ENCODE measurements around the gene RNF8. TPM values are rescaled to one million over a fixed set of nuclear protein-coding genes. Genes with fewer than 3 reads are reported as not detected.

RNF8 gene
- total RNA-seq, 1 experiment from 2014 or later = 31.3 TPM

DNA sequence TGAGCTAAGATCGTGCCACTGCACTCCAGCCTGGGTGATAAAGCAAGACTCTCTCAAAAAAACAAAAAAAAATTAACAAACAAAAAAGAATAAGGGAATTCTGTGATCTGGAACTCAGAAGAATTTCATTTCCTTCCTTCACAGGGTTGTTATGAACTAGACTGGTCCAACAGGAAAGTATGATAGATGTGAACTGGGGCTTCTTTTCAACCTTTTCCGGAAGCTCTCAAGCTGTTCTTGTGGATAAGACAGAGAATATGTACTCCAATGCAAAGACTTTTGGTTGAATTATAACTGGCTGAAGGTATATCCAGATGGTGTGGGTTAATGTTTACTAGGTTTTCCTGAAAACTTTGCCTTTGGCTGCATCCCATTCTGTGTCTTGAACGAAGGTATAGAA is 5.3 kb downstream of the RNF8 start:
- DNase-seq (ENCODE audit: low spot score) = no peak

DNA sequence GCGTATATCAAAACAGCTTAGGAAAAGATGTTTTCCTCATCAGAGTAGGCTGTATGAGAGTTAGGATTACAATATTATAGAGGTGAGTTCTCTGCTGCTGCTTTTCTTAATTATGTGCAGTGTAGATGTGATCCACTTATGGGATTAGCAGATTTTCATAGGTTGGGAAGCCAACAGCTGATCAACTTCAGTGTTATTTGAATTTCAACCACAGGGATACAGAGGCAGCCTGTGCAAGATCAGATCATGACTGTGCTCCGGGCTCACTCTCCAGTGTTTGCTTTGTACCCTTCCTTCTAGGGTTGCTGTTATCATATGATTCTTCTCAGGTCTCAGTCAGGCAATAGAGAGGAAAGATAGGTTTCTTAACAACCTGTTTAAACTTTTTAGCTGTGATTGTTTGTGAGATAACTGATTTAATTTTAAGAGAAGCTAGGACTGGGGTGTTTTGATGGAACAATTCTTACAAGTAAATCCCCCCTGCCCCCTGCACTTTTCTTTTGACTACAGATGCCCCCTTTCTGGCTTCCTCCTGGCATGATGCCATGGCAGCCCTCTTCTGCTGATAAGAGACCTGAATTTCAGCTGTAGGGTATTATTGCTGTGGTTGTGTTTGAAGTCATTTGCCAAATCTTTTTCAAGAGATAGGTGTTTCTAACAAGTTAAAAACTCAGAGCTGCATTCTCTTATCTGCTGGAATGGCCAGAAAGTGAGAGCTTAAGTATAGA is 8.5 kb downstream of the RNF8 start:
- DNase-seq (ENCODE audit: low spot score) = no peak

DNA sequence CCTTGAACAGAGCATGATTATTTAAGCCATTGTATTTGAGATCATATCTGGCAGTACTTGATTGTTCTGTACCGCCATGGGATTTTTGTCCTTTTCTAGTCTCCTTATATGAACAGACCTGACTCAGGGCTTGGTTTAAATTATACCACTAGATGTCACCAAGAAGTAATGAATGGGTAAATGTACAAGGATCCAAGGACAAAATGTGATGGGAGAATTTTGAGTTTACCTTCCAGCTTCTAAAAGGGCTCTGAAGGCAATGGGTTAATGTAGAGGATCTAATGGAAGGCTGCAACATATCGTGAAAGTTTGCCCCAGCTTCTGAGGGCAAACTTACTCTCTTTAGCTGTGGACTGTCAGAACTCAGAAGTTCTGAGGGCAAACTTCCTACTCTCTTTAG is 12.0 kb downstream of the RNF8 start:
- no peak for DNase-seq (ENCODE audit: low spot score)

DNA sequence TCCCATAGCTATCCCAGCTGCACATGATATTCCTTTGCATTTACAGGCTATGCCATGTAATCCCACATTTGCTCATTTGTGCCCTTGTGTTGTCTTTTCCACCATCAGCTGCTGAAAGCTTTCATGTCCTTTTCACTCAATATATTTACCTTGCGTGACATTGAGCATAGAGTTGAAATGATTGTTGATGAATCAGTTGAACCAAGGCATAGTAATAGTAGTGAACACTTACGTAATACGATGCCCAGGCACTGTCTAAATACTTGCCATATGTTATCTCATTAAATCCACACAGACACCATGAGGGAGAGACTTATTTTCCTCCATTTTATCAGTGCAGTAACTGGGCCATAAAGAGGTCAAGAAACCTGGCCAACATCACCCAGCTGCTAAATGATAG is 13.1 kb downstream of the RNF8 start:
- no peak for DNase-seq (ENCODE audit: low spot score)

DNA sequence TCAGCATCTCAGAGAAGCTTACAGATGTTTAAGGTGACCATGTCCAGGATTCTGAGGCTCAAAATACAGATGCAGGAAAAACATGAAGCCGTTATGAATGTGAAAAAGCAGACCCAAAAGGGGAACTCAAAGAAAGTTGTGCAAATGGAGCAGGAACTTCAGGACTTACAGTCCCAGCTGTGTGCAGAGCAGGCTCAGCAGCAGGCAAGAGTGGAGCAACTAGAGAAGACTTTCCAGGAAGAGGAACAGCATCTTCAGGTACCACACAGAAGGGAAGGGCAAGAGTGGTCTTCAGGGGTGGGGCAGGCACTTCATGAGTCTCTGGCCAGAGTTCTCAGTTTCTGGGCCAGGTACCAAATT is 15.2 kb downstream of the RNF8 start:
- no peak for DNase-seq (ENCODE audit: low spot score)

DNA sequence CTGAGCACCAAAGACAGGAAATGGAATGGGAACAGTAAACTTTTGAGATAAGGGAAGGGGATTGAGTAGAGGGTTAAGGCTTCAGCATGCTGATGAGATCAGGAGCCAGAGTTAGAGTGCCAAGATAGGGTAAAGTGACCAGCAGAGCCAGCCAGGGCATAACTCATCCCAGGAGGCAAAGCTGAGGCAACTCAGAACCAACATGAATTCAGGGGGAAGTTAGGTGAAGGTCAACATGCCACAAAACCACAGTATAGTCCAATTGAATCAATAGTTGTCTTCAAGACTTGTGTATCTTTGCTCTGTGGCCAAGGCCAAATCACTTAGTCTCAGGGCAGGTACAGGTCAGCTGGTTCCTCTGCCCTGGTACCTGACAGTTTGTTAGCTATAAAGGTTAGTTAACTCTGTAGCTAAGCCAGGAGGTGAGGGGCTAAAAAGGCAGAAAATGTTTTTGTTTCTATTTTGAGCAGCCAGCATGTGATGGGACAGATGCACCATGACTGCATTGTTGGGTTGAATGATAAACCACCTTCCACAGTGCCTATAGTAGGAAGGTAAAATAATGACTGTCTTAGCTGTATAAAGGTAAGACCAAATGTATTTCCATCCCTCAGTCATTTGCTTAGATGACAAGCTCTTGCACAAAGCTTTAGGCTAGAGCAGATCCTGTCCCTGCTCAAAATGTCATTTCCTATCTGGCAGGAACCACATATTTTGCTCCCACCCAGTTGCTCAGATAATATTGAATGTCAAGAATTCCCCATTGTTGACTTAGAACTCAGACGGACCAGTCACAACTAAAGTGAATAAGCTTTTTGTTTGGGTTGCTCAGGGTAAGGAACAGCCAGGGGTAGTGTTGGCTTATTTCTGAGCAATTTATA is 15.8 kb downstream of the RNF8 start:
- no peak for DNase-seq (ENCODE audit: low spot score)

DNA sequence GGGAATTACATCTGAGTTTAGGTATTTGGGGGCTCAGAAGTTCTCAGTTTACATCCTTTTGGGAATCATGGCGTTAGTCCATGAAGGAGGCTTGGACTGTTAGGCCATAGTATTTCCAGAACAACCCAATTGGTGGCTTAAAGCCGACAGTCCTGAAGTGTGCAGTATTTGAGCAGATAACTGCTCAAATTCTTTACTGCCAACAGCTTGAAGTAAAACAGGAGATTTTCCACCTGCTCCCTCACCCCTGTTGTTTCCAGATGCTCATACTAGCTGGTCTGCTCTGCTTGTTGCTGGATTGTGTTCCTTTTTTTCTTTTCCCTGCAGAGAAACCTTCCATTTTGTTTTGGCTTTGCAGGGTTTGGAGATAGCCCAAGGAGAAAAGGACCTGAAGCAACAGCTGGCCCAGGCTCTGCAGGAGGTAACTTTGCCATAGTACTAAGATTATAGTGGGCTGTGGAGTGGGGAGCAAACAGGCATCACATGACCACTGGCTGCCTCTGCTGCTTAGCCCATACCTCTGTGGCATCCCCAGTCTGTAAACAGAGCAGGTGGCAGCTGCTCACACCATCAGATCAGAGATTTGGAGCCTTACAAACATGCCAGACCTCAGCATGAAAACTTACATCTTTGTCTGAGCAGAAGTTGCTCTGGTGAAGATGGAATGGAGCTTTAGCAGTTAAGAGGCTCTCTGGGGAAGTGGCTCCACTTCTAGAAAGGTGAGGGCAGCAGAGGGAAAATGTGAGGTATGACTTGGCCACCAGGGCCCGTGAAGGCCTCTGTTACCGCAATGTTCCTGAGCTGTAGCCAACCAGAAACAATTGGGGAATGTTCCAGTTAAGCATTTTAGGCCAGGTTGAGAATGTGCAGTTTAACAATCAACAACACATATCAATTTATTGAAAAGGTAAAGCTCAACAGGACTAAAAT is 17.6 kb downstream of the RNF8 start:
- DNase-seq (ENCODE audit: low spot score) = no peak

DNA sequence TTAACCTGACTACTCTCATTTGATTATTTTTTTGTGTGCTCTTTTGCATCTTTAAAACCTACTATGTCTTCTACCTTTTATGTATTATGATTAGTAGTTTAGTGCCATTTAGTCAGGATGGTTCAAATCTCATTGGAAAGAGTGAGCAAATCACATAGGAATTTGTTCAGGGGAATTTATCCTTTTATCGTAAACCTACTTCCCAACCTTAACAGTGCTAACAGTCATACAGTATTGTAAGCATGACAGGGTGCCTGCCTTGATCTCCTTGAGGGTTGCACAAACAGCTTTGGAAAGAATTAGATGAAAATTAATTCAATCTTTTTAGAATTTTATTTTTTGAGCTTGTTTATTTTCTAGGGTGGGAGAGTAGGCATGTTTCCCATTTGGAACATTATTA is 18.3 kb downstream of the RNF8 start:
- DNase-seq (ENCODE audit: low spot score) = no peak

DNA sequence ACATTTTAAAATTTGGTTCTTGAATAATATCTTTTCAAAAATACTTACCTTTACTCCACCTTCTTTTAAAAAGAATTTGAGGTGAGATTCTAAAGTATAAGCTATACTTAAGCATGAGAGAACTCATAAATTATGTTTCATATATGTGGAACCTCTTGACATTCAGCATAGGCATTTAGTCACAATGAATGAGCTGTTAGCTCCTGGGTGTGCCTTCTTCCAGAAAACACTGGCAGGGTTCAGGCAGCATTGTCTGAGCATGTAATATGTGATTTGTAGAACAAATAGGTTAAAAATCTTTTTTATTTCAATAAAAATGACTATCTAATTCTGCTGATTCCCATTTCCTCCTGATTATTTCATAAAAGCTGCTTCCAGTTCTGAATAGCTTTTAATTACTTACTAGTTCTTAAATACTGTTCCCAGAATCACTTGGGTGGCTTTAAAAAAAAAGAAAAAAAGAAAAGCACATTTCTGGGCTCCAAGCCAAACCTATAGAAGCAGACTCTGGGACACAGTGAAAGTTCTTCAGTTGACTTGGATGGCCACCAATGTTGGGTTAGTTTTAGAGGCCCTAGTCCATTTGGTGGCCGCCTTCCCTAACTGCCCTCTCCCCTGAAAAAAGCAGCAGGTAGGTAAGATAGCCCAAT is 20.2 kb downstream of the RNF8 start:
- no peak for DNase-seq (ENCODE audit: low spot score)

DNA sequence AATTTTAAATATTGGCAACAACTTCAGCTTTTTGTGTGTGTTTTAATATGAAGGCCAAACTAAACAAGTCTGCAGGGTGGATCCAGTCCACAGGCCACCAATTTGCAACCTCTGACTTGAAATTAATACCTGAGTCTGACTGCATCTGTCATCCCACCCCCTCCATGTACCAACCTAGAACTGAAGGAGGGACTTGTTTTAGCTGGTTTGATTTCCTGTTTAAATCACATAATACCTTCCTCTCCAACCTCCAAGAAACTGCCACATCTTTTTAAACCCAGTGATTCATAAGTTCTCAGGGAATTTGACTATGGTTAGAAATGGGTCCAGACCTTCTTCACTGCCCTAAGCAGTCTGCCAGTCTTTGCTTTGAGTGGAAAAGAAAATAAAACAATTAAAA is 21.6 kb downstream of the RNF8 start:
- DNase-seq (ENCODE audit: low spot score) = no peak

DNA sequence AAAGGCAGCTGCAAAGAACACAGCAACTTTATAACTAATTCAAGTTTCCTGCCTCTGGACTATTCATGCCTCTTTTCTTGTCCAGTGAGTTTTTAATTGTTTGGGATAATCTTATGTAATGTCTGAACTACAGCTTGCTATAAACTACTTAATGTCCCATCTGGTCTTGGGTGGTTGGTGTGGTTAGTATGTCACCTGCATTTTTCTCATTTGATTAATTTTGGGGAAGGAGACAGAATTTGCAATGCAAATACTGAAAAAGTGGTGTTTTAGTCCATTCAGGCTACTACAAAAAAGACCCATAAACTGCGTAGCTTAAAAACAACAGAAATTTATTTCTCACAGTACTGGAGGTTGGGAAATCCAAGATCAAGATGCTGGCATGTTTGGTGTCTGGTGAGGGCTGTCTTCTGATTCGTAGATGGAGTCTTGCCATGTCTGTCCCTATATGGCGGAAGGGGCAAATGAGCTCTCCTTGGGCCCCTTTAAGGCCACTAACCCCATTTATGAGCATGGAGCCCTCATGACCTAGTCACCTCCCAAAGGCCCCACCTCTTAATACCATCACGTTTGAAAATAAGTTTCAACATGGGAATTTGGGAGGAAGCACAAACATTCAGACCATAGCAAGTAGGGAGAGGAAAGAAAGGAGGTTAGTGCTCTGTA is 22.4 kb downstream of the RNF8 start:
- DNase-seq (ENCODE audit: low spot score) = no peak

DNA sequence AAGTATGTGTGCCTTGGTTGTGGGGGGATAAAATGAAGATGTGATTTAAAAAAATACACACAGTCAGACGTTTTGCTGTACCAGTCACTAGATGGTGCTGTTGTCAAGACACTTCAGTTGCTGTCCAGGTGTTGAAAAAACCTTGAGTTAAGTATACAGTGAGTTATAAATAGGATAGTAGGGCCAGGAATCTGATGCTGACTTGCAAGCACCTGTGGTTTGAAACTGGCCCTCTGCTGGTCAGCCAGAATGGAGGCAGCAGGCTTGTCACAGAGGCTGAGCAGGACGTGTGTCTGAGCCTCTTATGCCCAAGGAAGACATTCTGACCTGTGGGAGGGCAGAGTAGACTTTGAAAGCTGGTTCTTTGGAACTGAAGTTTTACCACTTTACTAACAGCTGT is 27.8 kb downstream of the RNF8 start:
- peak; percentile 78 for DNase-seq (ENCODE audit: low spot score)

DNA sequence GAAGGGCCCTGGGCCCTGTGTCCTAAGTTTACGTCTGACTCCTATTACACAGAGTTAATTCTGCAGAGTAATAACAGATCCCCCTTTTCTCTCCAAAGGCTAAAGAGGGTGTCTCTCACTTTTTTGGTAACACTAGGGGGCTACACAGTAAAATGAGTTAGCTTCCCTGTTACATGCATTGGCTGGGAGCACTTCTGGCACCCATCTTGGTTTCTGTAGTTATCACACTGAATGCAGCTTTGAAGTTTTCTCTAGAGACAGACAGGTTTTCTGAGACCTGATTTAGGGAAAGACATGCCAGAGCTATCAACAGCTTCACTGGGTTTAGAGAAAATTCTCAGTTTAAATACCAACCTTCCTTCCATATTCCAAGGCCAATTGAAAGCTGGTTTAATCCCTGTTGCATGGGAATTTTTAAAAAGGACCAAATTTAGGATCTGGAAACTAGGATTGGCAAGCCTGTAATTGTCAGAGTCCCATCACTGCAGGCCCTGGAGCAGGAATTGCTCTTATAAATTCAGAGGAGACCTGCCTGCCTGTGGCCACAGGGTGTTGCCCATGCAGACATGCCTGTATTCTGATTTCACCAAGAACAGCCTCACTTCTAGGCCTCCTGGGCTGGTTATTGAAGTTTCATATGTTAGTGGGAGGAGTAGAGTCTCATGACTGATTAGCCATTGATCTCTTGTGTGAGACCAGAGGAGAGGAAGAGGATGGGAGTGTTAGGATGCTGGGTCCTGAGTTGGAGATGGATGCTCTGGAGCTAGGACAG is 29.4 kb downstream of the RNF8 start:
- DNase-seq (ENCODE audit: low spot score) = no peak

DNA sequence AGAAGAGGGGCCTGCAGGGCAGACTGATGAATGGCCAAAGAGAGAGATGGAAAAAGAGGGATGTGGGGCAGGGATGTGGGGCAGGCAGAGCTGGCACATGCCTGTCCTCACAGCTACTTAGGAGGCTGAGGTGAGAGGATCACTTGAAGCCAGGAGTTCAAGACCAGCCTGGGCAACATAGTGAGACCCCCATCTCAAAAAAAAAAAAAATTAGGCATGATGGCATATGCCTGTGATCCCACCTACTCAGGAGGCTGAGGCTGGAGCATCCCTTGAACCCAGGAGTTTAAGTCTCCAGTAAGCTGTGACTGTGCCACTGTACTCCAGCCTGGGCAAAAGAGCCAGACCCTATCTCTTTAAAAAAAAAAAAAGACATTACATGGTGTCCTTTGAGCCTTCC is 34.8 kb downstream of the RNF8 start:
- no peak for DNase-seq (ENCODE audit: low spot score)

DNA sequence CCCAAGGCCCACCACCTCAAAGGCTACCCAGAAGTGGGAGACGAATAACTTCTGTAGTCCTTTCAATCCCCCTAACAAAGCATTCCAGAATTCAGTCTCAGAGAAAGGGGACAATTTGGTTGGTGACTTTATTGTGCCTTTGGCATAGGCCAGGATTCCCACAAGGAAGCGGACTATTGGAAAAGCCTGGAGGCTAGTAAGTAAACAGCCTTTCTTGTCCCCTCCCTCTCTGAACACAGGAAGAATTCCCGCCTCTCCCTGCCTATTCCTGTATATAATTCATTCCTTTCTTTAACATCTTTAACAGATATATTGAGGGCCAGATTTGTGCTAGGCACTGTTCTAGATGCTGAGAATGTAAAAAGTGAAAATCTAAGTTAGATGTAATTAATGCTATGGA is 36.1 kb downstream of the RNF8 start:
- DNase-seq (ENCODE audit: low spot score) = no peak

DNA sequence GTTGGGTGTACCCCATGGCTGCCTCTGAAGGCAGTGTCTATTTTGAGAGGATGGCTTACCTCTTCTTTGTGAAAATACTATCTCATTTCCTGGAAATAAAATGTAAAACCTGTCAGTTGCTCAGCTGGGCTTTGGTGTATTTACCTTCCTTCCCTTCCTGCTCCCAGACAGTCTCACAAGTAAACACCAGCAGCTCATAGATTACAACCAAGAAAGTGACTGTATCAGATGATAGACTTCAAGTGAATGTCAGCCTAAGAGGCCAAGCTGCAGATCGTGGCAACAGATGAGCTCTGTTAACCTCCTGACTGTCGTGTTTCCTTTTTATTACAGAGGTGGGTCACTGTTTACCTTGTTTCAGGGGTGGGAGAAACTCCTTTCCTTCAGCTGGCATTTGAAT is 37.3 kb downstream of the RNF8 start:
- DNase-seq (ENCODE audit: low spot score) = no peak

DNA sequence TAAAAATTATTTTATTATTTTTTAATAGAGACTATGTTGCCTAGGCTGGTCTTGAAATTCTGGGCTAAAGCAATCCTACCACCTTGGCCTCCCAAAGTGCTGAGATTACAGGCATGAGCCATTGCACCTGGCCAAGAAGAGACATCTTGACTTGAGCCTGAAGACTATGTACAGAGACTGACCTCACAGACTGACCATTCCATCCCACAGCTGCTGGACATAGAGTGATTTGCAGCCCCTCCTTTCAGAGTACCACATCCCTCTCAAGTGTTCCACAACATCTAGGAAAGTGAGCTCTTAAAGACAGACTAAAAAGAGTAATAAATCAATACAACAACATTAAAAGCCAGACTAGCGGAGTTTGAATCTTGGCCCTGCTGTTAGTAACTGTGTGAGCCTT is 39.0 kb downstream of the RNF8 start:
- DNase-seq (ENCODE audit: low spot score) = no peak

DNA sequence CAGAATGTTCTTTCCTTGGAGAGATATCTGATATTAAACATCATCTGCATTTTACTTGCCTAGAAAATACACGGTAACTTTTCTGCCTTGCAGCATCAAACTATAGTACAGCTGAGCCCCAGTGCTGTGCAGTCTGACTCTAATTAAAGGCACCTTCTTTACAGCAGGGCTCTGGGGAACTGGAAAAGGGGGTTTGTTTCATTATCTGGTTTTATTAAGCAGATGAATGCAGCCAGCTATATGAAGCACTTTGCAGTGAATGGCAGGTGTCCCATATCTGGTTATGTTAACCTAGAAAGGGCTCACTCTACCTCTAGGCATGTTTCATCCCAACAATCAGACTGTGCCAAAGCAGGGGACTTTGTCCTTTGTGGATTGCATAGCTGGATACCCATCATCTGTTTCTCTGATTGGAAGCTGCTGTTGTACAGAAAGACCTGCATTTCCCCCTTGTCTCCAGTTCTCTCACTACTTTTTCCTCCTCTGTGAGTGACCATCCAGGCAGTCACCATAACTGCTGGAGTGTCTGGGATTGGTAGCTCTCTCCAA is 39.7 kb downstream of the RNF8 start:
- DNase-seq (ENCODE audit: low spot score) = no peak

DNA sequence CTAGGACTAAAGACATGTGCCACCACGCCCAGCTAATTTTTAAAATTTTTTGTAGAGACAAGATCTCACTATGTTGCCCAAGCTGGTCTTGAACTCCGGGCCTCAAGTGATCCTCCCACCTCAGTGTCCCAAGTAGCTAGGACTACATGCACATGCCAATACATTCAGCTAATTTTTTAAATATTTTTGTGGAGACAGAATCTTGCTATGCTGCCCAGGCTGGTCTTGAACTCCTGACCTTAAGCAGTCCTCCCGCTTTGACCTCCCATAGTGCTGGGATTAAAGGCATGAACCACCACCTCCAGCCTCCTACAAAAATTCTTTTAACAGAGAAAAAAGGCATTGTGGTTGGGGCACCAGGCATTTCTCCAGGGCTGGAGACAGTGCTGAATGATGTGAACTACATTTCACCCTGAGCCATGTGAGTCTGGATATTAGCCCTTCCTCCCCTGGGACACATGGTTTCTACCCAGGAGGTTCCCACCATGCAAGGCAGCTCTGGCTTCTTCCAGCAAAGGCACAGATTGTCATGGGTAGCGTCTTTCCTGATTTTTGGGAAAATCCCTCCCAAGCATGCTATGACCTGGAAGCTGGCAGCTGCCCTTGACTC is 42.9 kb downstream of the RNF8 start:
- no peak for DNase-seq (ENCODE audit: low spot score)

DNA sequence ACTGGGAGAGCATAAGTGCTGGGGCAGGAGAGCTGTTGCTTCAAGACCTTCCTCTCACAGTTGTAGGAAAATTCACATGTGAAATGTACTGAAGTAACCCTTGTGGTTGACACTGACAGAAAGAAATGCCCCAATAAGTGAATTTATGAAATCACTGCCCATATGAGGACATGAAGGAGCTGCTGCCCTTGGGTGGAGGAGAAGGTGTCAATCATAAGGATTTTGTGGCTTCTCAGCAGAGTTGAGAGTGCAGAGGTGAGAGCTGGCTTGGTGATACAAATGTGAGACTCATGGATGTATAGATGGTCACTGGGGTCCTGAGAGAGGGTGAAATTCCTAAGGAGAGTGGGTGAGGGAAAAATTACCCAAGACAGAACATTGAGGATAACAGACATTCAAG is 45.3 kb downstream of the RNF8 start:
- DNase-seq (ENCODE audit: low spot score) = no peak

Measured in H4 (cell line).